ENCODE data around the gene GABRR3. TPM values are rescaled to one million over a fixed set of nuclear protein-coding genes. Genes with fewer than 3 reads are reported as not detected.

GABRR3 gene
- total and polyA plus RNA-seq, 2 experiments from 2014 or later, result not detected

DNA sequence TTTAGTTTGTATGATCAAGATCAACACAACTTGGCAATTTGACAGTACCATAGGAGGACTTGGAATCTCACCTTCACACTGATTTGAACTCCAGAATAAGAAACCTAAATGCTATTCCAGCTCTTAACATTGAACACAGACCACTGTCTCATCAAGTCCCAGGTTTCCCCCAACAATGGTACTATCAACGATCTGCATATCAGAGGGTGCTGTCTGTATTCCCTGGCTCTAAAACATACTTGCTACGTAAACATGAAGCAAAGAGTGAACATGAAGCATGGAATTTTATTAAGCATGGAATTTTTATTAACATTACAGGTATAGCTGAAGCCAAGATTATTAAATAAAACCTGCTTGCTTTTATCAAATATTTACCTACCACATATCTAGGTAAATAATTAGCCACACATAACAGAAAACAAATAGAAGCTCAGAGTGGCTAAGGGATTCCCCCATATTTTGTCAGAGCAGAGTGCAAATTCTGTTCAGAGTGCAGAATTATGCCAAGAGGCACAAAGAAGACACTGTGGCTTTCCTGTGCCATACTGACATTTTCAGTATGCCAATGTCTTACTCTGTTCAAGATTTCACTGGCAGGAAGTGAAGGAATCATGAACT, 40.7 kb downstream of the GABRR3 start:
- Histone ChIP-seq H3K4me1 (ENCODE audit: insufficient read depth) (peaks cover 7% of the 10 kb centered on the region), H4K20me1 (ENCODE audit: insufficient read depth, poor library complexity, severe bottlenecking) (no peaks in the 10 kb centered on the region), H3K9me3 (ENCODE audit: low read depth) (no peaks in the 10 kb centered on the region), H3K4me3 (no peak overlapping the region), H3K79me2 (no peaks in the 10 kb centered on the region), H3K4me2 (no peak overlapping the region), H3K9me2 (replicated peaks; ENCODE audit: insufficient read depth) (no peaks in the 10 kb centered on the region), H3K27me3 (no peaks in the 10 kb centered on the region), H3K36me3 (replicated peaks; ENCODE audit: insufficient read depth, low read depth) (no peaks in the 10 kb centered on the region), H3K27ac (no peak overlapping the region), H2AFZ (no peak overlapping the region)
- no peak for DNase-seq (ENCODE audit: low spot score)
- WGBS (ENCODE audit: low lambda C conversion rate, missing lambda C conversion rate), result 76% methylated on average over 2 of the region's 2 CpGs
- TF ChIP-seq EZH2phosphoT487 (IDR thresholded peaks at IDR 0.05; ENCODE audit: low read depth, severe bottlenecking, unreplicated experiment) (no peak), EZH2 (IDR thresholded peaks at IDR 0.05; ENCODE audit: borderline replicate concordance) (no peak), CTCF (IDR thresholded peaks at IDR 0.05; ENCODE audit: poor library complexity) (no peak)

- H2AFZ ChIP-seq, result no peak overlapping the region
- WGBS (ENCODE audit: low lambda C conversion rate, missing lambda C conversion rate), result 72% methylated on average over 2 of the region's 2 CpGs
- H3K27me3 ChIP-seq, result no peaks in the 10 kb centered on the region
- no peak for DNase-seq (ENCODE audit: low spot score)
- H3K79me2 ChIP-seq, result no peaks in the 10 kb centered on the region
- H3K4me3 ChIP-seq, result no peak overlapping the region
- H3K4me1 ChIP-seq (ENCODE audit: insufficient read depth), result peaks cover 7% of the 10 kb centered on the region
- H3K36me3 ChIP-seq (replicated peaks; ENCODE audit: insufficient read depth, low read depth), result no peaks in the 10 kb centered on the region
- H3K4me2 ChIP-seq, result no peak overlapping the region
- no peaks in the 10 kb centered on the region for H4K20me1 ChIP-seq (ENCODE audit: insufficient read depth, poor library complexity, severe bottlenecking)
- no peaks in the 10 kb centered on the region for H3K9me3 ChIP-seq (ENCODE audit: low read depth)
- no peak for TF ChIP-seq EZH2 (IDR thresholded peaks at IDR 0.05; ENCODE audit: borderline replicate concordance)
- TF ChIP-seq EZH2phosphoT487 (IDR thresholded peaks at IDR 0.05; ENCODE audit: low read depth, severe bottlenecking, unreplicated experiment), result no peak
- TF ChIP-seq CTCF (IDR thresholded peaks at IDR 0.05; ENCODE audit: poor library complexity), result no peak
- no peaks in the 10 kb centered on the region for H3K9me2 ChIP-seq (replicated peaks; ENCODE audit: insufficient read depth)
- H3K27ac ChIP-seq, result no peak overlapping the region
Measured at GRCh38 chr3:97993526-97993925, 41.6 kb downstream of the GABRR3 start.

DNA sequence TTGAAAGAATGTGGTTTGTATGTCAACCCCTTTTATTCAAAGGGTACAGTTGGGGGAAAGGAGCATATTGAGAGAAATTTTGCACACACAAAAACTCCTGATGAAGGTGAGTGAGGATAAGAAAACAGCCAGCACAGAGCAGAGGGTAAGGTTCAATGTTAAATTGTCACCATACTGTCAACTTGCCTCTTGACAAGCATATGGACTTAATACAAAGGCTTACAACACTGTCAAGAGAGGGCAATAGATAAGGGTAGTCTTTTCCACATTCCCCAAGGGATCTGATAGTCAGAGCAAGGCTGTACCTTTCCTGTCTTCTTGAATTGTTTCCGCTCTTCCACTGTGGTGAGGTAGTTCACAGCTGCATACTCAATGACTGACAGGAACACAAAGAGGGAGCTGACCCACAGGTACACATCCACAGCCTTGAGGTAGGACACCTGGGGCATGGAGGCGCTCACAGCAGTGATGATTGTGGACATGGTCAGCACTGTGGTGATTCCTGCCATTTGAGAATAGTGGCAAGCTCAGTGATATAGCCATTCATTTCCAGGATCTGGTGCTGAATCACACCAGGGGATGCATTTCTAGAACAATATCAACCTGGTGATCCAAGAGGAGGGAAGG, 42.5 kb downstream of the GABRR3 start:
- Histone ChIP-seq H3K4me3 (no peak overlapping the region), H4K20me1 (ENCODE audit: insufficient read depth, poor library complexity, severe bottlenecking) (no peaks in the 10 kb centered on the region), H3K27ac (no peak overlapping the region), H3K79me2 (no peaks in the 10 kb centered on the region), H3K27me3 (no peaks in the 10 kb centered on the region), H2AFZ (no peak overlapping the region), H3K4me1 (ENCODE audit: insufficient read depth) (peaks cover 7% of the 10 kb centered on the region), H3K36me3 (replicated peaks; ENCODE audit: insufficient read depth, low read depth) (no peaks in the 10 kb centered on the region), H3K4me2 (no peak overlapping the region), H3K9me2 (replicated peaks; ENCODE audit: insufficient read depth) (no peaks in the 10 kb centered on the region), H3K9me3 (ENCODE audit: low read depth) (no peaks in the 10 kb centered on the region)
- TF ChIP-seq CTCF (IDR thresholded peaks at IDR 0.05; ENCODE audit: poor library complexity), result no peak
- TF ChIP-seq EZH2phosphoT487 (IDR thresholded peaks at IDR 0.05; ENCODE audit: low read depth, severe bottlenecking, unreplicated experiment), result no peak
- no peak for TF ChIP-seq EZH2 (IDR thresholded peaks at IDR 0.05; ENCODE audit: borderline replicate concordance)
- DNase-seq (ENCODE audit: low spot score), result no peak
- WGBS (ENCODE audit: low lambda C conversion rate, missing lambda C conversion rate), result 83% methylated on average over 2 of the region's 2 CpGs
